ENCODE measurements around the gene YWHAQ.

- TF ChIP-seq POLR2AphosphoS5 (IDR thresholded peaks at IDR 0.05; ENCODE audit: borderline replicate concordance, low read depth, low read length): no peak
- no peak for TF ChIP-seq EZH2 (IDR thresholded peaks at IDR 0.05)
Measured at GRCh38 chr2:9610781-9611548, 19.8 kb downstream of the YWHAQ start.

Data from SK-N-MC (cell line).